HG03442 (cell line): ENCODE measurements around the gene PTH2.
"Not testable (repeated sequence)": the region's sequence is repeated elsewhere in the genome, so short reads cannot be mapped to it uniquely, and the experiment has no call there.

ENCODE experiments used
- ATAC-seq: cut with Tn5 transposase; IDR thresholded peaks from one replicate; pipeline ENCODE4 v1.9.1; 2021; ENCODE audit warnings: mild to moderate bottlenecking, moderate library complexity; ENCODE audit not compliant: unreplicated experiment

The PTH2 gene

DNA sequence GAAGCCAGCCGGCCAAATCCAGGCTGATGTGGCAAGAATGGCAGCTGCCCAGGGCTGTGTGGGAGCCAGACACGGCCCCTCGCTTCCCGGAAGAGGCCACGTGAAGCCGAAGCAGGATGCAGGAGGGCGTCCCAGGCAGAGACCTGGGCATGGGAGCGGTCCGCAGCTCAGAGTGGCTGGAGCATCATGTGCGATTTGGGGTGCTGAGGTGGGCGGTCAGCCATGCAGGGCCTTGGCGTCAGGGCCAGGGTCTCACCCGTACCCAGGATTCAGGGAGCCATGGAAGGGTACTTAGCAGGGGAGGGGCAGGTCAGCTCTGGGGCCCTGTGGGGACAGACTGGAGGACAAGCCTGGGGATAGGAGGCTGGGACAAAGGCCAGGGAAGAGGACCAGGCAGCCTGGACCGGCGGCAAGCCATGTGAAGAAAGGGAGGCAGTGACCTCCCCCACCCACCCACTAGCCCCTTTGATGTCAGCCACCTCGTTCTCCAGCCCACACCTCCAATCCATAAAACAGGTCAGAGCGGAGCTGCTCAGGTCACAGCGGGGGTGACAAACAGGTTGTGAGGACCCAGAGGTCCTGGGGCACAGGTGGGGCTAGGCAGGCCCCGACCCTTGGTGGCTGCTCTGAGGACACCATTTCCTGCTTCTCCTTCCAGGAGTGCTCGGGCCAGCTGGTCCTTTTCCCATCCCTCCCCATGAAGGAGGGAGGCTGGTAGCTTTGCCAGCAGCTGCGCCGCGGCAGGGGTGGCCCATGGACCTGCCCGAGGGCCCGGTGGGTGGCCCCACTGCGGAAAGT lies 32.9 kb downstream of the PTH2 start:
- no peak for ATAC-seq

DNA sequence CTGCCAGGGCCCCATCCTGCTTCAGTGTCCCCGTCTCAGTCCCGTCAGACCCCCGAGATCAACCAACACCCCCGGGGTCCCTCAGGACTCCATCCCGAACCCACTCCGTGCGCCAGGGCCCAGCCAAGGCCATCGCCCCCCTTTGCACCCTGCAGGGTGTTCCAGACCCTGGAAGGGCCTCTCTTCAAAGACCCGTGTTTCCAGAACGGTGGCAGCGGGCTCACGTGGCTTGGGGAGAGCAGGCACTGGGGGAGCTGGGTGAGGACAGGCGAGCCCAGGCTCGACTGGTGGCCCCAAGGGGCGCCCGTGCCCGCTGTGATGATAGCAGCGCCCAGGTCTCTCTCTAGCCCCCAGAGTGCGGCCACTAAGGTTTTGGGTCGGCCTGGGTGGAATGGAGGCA lies 33.8 kb downstream of the PTH2 start:
- no peak for ATAC-seq

DNA sequence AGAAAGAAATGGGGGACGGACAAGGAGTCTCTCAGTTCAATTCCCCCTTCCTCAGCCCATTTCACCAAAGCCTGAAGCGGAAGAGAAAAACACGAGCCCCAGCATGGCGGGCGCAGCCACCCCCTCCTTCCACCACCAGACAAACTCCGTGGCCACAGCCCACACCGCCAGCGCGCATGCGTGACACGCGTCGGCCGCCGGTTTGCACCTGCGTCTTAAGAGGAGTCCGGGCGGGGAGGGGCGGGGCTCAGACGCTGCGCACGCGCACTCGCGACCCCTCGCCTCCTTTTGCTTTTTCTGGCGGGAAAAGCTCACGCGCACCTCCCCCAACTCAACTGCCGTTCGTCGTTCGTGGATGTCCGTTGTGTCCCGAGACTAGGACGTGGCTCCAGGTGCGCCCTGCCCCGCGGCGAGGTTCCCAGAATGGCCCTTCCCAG lies 35.3 kb downstream of the PTH2 start, which contains the start of gene KASH5:
Gene KASH5 (plus strand): TSS at position 314 of the 437 bp plus-strand sequence. CDS start 2,635 bp downstream, outside the sequence.
- ATAC-seq = no peak

DNA sequence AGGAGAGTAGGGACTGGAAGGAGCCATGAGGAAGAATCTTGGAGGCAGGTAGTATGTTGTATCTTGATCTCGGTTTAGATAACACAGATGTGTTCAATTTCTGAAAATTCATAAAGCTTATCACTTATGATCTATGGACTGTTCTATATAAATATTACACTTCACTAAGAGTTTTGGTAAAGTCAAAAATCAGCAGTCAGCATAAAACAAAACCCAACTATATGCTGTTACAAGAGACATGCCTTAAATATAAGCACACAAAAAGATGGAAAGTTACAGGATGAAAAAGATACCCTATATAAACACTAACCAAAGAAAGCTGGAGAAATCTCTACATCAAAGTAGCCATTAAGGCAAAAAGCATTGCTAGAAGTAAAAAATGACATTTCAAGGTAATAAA lies 39.6 kb downstream of the PTH2 start:
- no peak for ATAC-seq

DNA sequence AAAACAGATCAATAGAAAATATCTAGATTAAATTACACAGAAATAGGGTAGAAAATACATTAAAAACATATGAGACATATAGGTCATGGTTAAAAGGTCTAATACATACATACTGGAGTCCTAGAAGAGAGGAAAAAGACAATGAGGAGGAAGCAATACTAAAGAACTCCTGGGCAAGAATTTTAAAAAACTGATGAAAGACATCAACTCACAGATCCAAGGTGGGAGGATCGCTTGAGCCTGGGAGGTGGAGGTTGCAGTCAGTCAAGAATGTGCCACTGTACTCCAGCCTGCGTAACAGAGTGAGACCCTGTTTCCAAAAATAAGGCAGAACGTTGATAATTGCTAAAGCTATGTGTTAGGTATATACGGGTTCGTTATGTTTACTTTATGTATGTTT lies 40.6 kb downstream of the PTH2 start:
- ATAC-seq = no peak

DNA sequence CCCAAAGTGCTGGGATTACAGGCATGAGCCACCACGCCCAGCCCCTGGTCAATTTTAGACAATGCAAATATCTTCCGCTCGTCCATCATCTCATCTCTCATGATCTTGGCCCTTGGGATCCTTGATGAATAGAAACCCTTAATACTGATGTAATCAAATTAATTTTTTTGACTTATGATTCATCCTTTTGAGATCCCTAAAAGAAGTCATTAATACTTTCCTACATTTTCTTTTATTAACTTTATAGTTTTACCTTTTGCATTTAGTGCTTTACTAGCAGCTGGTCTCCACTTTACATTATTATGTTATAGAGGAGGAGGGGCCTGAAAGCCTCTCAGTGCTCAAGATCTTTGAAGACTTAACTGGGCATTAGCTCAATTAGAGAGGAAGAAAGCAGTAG lies 42.9 kb downstream of the PTH2 start:
- ATAC-seq = no peak

DNA sequence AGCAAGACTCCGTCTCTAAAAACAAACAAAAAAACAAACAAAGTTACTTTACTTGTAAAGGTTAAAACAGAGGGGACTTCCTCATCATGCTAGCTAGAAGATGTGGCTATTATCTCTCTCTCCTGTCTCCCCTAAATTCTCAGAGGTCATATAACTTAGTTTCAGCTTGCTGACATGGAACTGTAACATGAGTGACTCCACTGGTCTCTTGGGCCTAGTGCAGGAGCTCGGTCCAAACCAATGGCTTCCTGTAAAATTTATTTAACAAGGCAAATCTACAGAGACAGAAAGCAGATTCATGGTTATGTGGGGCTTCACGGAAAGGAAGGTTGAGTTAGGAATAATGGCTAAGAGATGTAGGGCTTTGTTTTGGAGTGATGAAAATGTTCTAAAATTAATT lies 44.7 kb downstream of the PTH2 start:
- ATAC-seq = no peak

DNA sequence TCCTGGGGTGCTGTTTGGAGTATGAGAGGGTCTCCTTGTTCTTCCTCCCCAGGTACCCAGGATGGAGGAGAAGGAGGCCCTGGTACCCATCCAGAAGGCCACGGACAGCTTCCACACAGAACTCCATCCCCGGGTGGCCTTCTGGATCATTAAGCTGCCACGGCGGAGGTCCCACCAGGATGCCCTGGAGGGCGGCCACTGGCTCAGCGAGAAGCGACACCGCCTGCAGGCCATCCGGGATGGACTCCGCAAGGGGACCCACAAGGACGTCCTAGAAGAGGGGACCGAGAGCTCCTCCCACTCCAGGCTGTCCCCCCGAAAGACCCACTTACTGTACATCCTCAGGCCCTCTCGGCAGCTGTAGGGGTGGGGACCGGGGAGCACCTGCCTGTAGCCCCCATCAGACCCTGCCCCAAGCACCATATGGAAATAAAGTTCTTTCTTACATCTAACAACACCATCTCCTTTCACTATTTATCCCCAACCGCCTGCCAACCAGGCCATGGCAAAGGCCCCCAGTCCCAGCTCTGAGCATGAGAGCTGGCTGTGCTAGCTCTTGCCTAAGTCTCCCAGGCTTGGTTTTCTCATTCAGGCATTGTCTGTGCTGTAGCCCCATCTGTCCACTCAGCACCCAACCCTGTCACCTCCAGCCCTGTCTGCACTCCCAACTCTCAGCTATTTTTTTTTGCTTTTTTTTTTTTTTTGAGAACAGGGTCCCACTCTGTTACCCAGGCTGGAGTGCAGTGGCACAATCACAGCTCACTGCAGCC lies 48.4 kb downstream of the PTH2 start:
- ATAC-seq = no peak

DNA sequence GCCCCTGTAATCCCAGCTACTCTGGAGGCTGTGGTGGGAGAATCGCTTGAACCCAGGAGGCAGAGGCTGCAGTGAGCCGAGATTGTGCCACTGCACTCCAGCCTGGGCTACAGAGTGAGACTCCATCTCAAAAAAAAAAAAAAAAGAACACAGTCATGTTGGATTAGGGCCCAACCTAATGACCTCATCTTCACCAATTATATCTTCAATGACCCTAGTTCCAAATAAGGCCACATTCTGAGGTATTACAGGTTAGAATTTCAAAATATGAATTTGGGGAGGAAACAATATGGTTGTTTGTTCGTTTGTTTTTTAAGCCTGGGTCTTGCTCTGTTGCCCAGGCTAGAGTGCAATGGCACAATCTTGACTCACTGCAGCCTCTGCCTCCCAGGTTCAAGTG lies 50.1 kb downstream of the PTH2 start:
- ATAC-seq = not testable (repeated sequence)
